ENCODE measurements around the gene SMR3A.

- TF ChIP-seq CTCF (IDR thresholded peaks at IDR 0.05; ENCODE audit: poor library complexity) (no peak), EZH2 (IDR thresholded peaks at IDR 0.05; ENCODE audit: borderline replicate concordance) (no peak), EZH2phosphoT487 (IDR thresholded peaks at IDR 0.05; ENCODE audit: low read depth, severe bottlenecking, unreplicated experiment) (no peak)
Measured at GRCh38 chr4:70371987-70372386, 11.4 kb downstream of the SMR3A start.

Measured in hepatocyte (in vitro differentiated cells).